Measurements from ENCODE around the gene CEP70. TPM values are rescaled to one million over a fixed set of nuclear protein-coding genes. Genes with fewer than 3 reads are reported as not detected.

The CEP70 gene
- total and polyA plus RNA-seq, 2 donors (not counting 1 experiment from before 2014, with no cell fraction given): 1.00 to 9.6 TPM

DNA sequence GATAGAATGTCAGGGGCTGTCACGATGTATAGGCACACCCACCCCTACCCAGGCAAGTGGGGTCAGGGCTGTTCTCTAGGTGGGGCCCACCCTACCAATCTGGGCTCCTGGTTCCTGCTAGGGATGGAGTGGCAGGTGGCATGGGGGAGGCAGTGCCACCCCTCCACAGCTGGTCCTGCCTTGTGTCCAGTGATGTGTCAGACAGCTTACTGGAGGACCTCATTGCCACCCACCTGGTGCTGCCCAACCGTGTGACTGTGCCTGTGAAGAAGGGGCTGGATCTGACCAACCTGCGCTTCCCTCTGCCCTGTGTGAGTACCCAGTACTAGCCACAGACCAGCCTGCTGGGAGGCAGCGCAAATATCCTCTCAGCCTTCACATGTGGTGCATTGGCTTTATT is 132.2 kb downstream of the CEP70 start:
- no peak for TF ChIP-seq CTCF (IDR thresholded peaks at IDR 0.05)
- no peak for ATAC-seq (ENCODE audit: low read depth)
- Histone ChIP-seq H3K27me3 (replicated peaks in 1 of 4; ENCODE audit: control extremely low read depth in 1 of 4, control insufficient read depth in 3 of 4, insufficient read depth in 4 of 4, low read length in 3 of 4) (no peaks in the 10 kb centered on the region), H3K36me3 (replicated peaks in 1 of 2; ENCODE audit: control extremely low read depth in 1 of 2, control insufficient read depth in 1 of 2, extremely low read depth in 1 of 2, insufficient read depth in 2 of 2, low read length in 1 of 2) (no peaks in the 10 kb centered on the region), H3K27ac (ENCODE audit: low read length in 2 of 2) (no peak overlapping the region), H3K9ac (ENCODE audit: low read length) (no peak overlapping the region), H3K4me2 (replicated peaks; ENCODE audit: low read depth, low read length, poor library complexity, severe bottlenecking) (no peak overlapping the region), H4K20me1 (ENCODE audit: control insufficient read depth, insufficient read depth, low read length, poor library complexity, severe bottlenecking) (no peaks in the 10 kb centered on the region), H2AFZ (ENCODE audit: insufficient read depth, low read depth, low read length, poor library complexity, severe bottlenecking) (no peak overlapping the region), H3K79me2 (ENCODE audit: control insufficient read depth, insufficient read depth, low read length) (no peaks in the 10 kb centered on the region), H3K4me3 (ENCODE audit: control extremely low read depth in 1 of 5, extremely low read depth in 1 of 5, insufficient read depth in 1 of 5, low read depth in 2 of 5, low read length in 4 of 5) (no peak overlapping the region), H3K4me1 (ENCODE audit: control insufficient read depth in 2 of 2, insufficient read depth in 2 of 2, low read length in 2 of 2) (no peaks in the 10 kb centered on the region), H3K9me3 (ENCODE audit: control extremely low read depth in 1 of 3, control insufficient read depth in 2 of 3, insufficient read depth in 1 of 3, low read length in 2 of 3) (no peaks in the 10 kb centered on the region)
- ChIA-PET CTCF (no interaction called here), POLR2A (no interaction called here)
- intact Hi-C loops (cut with micrococcal nuclease): no loop called here
- no peaks in the 10 kb centered on the region for H3K9me3 Mint-ChIP-seq (ENCODE audit: insufficient read depth)
- DNase-seq: no peak
- peaks cover 4% of the 10 kb centered on the region for H3K27me3 Mint-ChIP-seq
- no peak overlapping the region for H3K27ac Mint-ChIP-seq
- 86% methylated on average over 3 of the region's 4 CpGs for WGBS (ENCODE audit: insufficient coverage)
- H3K4me3 Mint-ChIP-seq: no peak overlapping the region
- no peaks in the 10 kb centered on the region for H3K4me1 Mint-ChIP-seq

DNA sequence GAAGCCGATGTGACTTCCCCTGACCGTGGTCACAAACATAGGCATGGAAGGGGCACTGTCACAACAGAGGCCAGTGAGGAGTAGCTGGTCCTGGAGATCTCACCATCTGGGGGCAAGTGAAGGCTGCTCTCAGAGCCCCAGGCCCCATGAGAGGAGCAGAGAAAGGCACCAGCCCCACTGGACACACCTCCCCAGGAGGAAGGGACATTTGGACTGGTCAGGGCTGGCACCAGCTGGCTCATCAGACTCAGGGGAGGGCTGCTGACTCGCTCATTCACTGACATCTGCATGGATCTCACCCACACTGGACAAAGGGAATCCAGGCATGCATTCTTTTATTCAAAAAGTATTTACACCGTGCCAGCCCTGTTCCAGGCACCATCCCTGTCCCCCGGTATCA is 132.8 kb downstream of the CEP70 start:
- H3K4me3 Mint-ChIP-seq: no peak overlapping the region
- H3K27me3 Mint-ChIP-seq: peaks cover 4% of the 10 kb centered on the region
- H3K4me1 Mint-ChIP-seq: no peaks in the 10 kb centered on the region
- no peaks in the 10 kb centered on the region for H4K20me1 ChIP-seq (ENCODE audit: control insufficient read depth, insufficient read depth, low read length, poor library complexity, severe bottlenecking)
- no peaks in the 10 kb centered on the region for H3K36me3 ChIP-seq (replicated peaks in 1 of 2; ENCODE audit: control extremely low read depth in 1 of 2, control insufficient read depth in 1 of 2, extremely low read depth in 1 of 2, insufficient read depth in 2 of 2, low read length in 1 of 2)
- POLR2A ChIA-PET: no interaction called here
- H3K4me1 ChIP-seq (ENCODE audit: control insufficient read depth in 2 of 2, insufficient read depth in 2 of 2, low read length in 2 of 2): no peaks in the 10 kb centered on the region
- TF ChIP-seq EZH2 (IDR thresholded peaks at IDR 0.05; ENCODE audit: borderline replicate concordance, insufficient read depth, low read depth, low read length, poor library complexity, severe bottlenecking) (no peak), CTCF (IDR thresholded peaks at IDR 0.05) (no peak)
- H3K27ac Mint-ChIP-seq: no peak overlapping the region
- no peaks in the 10 kb centered on the region for H3K9me3 ChIP-seq (ENCODE audit: control extremely low read depth in 1 of 3, control insufficient read depth in 2 of 3, insufficient read depth in 1 of 3, low read length in 2 of 3)
- H3K9ac ChIP-seq (ENCODE audit: low read length): no peak overlapping the region
- 74% methylated on average over 5 of the region's 5 CpGs for WGBS (ENCODE audit: insufficient coverage)
- no peaks in the 10 kb centered on the region for H3K9me3 Mint-ChIP-seq (ENCODE audit: insufficient read depth)
- CTCF ChIA-PET: no interaction called here
- H3K79me2 ChIP-seq (ENCODE audit: control insufficient read depth, insufficient read depth, low read length): no peaks in the 10 kb centered on the region
- H3K27ac ChIP-seq (ENCODE audit: low read length in 2 of 2): no peak overlapping the region
- H2AFZ ChIP-seq (ENCODE audit: insufficient read depth, low read depth, low read length, poor library complexity, severe bottlenecking): no peak overlapping the region
- H3K4me2 ChIP-seq (replicated peaks; ENCODE audit: low read depth, low read length, poor library complexity, severe bottlenecking): no peak overlapping the region
- DNase-seq (no peak), ATAC-seq (ENCODE audit: low read depth) (no peak)
- no peaks in the 10 kb centered on the region for H3K27me3 ChIP-seq (replicated peaks in 1 of 4; ENCODE audit: control extremely low read depth in 1 of 4, control insufficient read depth in 3 of 4, insufficient read depth in 4 of 4, low read length in 3 of 4)
- intact Hi-C loops (cut with micrococcal nuclease): no loop called here
- no peak overlapping the region for H3K4me3 ChIP-seq (ENCODE audit: control extremely low read depth in 1 of 5, extremely low read depth in 1 of 5, insufficient read depth in 1 of 5, low read depth in 2 of 5, low read length in 4 of 5)

Measured in B cell (primary cell).